ENCODE results near the gene ADGRL3. TPM values are rescaled to one million over a fixed set of nuclear protein-coding genes. Genes with fewer than 3 reads are reported as not detected.

ADGRL3 gene
- total and polyA plus RNA-seq, 4 donors, result 0.39 to 59.9 (median 2.9) TPM

DNA sequence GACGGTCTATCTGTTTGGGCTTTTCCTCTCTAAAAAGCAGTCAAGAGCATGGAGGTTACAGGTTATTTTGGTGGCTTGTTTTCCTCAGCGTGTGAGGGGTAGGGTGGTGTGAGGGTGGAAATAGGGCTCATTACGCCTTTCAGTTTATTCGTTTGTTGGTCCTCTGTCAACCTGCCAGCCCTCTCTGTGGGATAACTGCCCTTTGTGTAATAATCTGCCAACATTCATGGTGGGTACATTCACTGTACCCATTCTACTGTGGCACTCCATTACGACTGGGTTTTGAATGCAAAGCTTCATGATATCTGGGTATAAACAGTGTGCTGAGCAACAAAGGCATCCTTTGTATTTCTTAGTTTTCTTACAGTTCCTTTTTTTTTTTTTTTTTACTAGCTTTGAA lies 136.4 kb downstream of the ADGRL3 start:
- Histone ChIP-seq H3K36me3 (ENCODE audit: control insufficient read depth in 4 of 4, insufficient read depth in 4 of 4, low read length in 4 of 4) (no peaks in the 10 kb centered on the region), H3K9me3 (ENCODE audit: control insufficient read depth in 4 of 4, insufficient read depth in 3 of 4, low read length in 3 of 4) (no peaks in the 10 kb centered on the region), H3K27me3 (ENCODE audit: control insufficient read depth in 3 of 3, insufficient read depth in 3 of 3, low read length in 2 of 3) (no peaks in the 10 kb centered on the region), H3K27ac (ENCODE audit: low read depth in 1 of 2, low read length in 1 of 2) (no peak overlapping the region), H3K4me3 (no peak overlapping the region), H3K4me1 (ENCODE audit: control insufficient read depth in 5 of 5, insufficient read depth in 5 of 5, low read length in 5 of 5) (peaks cover 0 to 3% (median 0%) of the 10 kb centered on the region in 5 donors), H3K9ac (ENCODE audit: insufficient read depth in 1 of 2, low read length in 2 of 2) (no peak overlapping the region)
- ATAC-seq (ENCODE audit: insufficient read depth, low FRiP score) (no peak), DNase-seq (no peak)
- 84 to 87% methylated on average over 5 of the region's 5 CpGs for WGBS, 2 donors
- TF ChIP-seq, protein P1, sequence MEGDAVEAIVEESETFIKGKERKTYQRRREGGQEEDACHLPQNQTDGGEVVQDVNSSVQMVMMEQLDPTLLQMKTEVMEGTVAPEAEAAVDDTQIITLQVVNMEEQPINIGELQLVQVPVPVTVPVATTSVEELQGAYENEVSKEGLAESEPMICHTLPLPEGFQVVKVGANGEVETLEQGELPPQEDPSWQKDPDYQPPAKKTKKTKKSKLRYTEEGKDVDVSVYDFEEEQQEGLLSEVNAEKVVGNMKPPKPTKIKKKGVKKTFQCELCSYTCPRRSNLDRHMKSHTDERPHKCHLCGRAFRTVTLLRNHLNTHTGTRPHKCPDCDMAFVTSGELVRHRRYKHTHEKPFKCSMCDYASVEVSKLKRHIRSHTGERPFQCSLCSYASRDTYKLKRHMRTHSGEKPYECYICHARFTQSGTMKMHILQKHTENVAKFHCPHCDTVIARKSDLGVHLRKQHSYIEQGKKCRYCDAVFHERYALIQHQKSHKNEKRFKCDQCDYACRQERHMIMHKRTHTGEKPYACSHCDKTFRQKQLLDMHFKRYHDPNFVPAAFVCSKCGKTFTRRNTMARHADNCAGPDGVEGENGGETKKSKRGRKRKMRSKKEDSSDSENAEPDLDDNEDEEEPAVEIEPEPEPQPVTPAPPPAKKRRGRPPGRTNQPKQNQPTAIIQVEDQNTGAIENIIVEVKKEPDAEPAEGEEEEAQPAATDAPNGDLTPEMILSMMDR (IDR thresholded peaks at IDR 0.05; ENCODE audit: control extremely low read depth, extremely low read depth), result no peak

DNA sequence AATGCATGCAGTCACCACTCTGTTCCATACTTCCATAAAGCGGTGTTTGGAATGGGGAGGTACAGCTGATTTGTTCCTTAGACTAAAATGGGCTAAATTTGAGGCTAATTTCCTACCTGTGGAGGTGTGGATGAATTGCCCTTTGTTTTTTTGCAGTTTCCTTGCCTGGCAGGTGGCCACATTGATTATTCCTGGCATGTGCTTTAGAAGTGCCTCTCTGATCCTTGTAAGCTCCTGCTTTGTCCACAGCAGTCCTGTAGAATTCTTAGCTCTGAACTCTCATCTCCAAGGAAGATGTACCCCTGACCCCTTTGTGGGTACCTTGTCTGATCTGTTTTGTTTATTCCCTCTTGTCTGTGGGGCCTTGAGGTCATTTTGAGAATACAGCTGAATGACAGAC lies 136.8 kb downstream of the ADGRL3 start:
- Histone ChIP-seq H3K9me3 (ENCODE audit: control insufficient read depth in 4 of 4, insufficient read depth in 3 of 4, low read length in 3 of 4) (no peaks in the 10 kb centered on the region), H3K27ac (ENCODE audit: low read depth in 1 of 2, low read length in 1 of 2) (no peak overlapping the region), H3K36me3 (ENCODE audit: control insufficient read depth in 4 of 4, insufficient read depth in 4 of 4, low read length in 4 of 4) (no peaks in the 10 kb centered on the region), H3K4me1 (ENCODE audit: control insufficient read depth in 5 of 5, insufficient read depth in 5 of 5, low read length in 5 of 5) (peaks cover 0 to 3% (median 0%) of the 10 kb centered on the region in 5 donors), H3K27me3 (ENCODE audit: control insufficient read depth in 3 of 3, insufficient read depth in 3 of 3, low read length in 2 of 3) (no peaks in the 10 kb centered on the region), H3K4me3 (no peak overlapping the region), H3K9ac (ENCODE audit: insufficient read depth in 1 of 2, low read length in 2 of 2) (no peak overlapping the region)
- TF ChIP-seq, protein P1 (IDR thresholded peaks at IDR 0.05; ENCODE audit: control extremely low read depth, extremely low read depth), result no peak
- DNase-seq, result no peak
- WGBS, 2 donors, result 98 to 100% methylated on average over 1 of the region's 1 CpG
- no peak for ATAC-seq (ENCODE audit: insufficient read depth, low FRiP score)

DNA sequence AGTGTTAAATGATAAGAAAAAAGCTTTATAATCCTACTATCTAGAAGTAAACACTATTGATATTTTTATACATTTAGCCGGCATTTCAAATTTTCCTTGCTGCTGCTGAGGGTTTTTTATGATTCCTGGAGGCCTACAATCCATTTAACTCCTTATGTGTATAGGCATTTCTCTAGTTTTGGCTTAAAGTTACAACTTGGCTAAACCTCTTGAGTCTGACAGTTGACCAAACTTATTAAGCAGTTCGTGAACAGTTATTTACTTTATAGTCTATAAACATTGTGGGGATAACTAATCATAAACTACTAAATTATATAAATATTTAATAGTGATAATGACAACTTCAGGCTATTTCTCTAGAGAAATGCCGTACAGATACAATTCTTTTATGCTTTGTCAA lies 141.9 kb downstream of the ADGRL3 start:
- TF ChIP-seq, protein P1 (IDR thresholded peaks at IDR 0.05; ENCODE audit: control extremely low read depth, extremely low read depth), result no peak
- Histone ChIP-seq H3K4me1 (ENCODE audit: control insufficient read depth in 5 of 5, insufficient read depth in 5 of 5, low read length in 5 of 5) (peaks cover 0 to 18% (median 0%) of the 10 kb centered on the region in 5 donors), H3K9me3 (ENCODE audit: control insufficient read depth in 4 of 4, insufficient read depth in 3 of 4, low read length in 3 of 4) (no peaks in the 10 kb centered on the region), H3K36me3 (ENCODE audit: control insufficient read depth in 4 of 4, insufficient read depth in 4 of 4, low read length in 4 of 4) (no peaks in the 10 kb centered on the region), H3K4me3 (no peak overlapping the region), H3K9ac (ENCODE audit: insufficient read depth in 1 of 2, low read length in 2 of 2) (no peak overlapping the region), H3K27me3 (ENCODE audit: control insufficient read depth in 3 of 3, insufficient read depth in 3 of 3, low read length in 2 of 3) (no peaks in the 10 kb centered on the region), H3K27ac (ENCODE audit: low read depth in 1 of 2, low read length in 1 of 2) (no peak overlapping the region)
- peak in 2 of 3 donors; percentile 58 for DNase-seq
- WGBS, 2 donors, result 73 to 83% methylated on average over 3 of the region's 3 CpGs
- ATAC-seq (ENCODE audit: insufficient read depth, low FRiP score), result no peak

DNA sequence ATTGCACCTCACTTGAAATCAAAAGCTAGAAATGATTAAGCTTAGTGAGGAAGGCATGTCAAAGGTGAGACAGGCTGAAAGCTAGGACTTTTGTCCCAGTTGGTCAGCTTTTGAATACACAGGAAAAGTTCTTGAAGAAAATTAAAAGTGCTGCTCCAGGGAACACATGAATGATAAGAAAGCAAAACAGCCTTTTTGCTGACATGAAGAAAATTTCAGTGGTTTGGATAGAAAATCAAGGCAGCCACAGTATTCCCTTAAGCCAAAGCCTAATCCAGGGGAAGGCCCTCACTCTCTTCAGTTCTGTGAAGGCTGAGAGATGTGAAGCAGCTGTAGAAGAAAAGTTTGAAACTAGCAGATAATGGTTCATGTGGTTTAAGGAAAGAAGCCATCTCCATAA lies 150.8 kb downstream of the ADGRL3 start:
- Histone ChIP-seq H3K4me1 (ENCODE audit: control insufficient read depth in 5 of 5, insufficient read depth in 5 of 5, low read length in 5 of 5) (no peaks in the 10 kb centered on the region), H3K9ac (ENCODE audit: insufficient read depth in 1 of 2, low read length in 2 of 2) (no peak overlapping the region), H3K4me3 (no peak overlapping the region), H3K36me3 (ENCODE audit: control insufficient read depth in 4 of 4, insufficient read depth in 4 of 4, low read length in 4 of 4) (no peaks in the 10 kb centered on the region), H3K27me3 (ENCODE audit: control insufficient read depth in 3 of 3, insufficient read depth in 3 of 3, low read length in 2 of 3) (no peaks in the 10 kb centered on the region), H3K27ac (ENCODE audit: low read depth in 1 of 2, low read length in 1 of 2) (no peak overlapping the region), H3K9me3 (ENCODE audit: control insufficient read depth in 4 of 4, insufficient read depth in 3 of 4, low read length in 3 of 4) (peaks cover 0 to 5% (median 0%) of the 10 kb centered on the region in 4 donors)
- no peak for DNase-seq
- no peak for ATAC-seq (ENCODE audit: insufficient read depth, low FRiP score)
- TF ChIP-seq, protein P1 (IDR thresholded peaks at IDR 0.05; ENCODE audit: control extremely low read depth, extremely low read depth), result no peak
